Measurements from ENCODE around the gene MAD1L1. TPM values are rescaled to one million over a fixed set of nuclear protein-coding genes. Genes with fewer than 3 reads are reported as not detected.

Gene MAD1L1
- total RNA-seq, result 55.9 and 76.3 TPM in 2 replicates

GRCh38 chr7:2232766-2233520, at the start of gene MAD1L1:
TSS of gene MAD1L1 (minus strand) at chr7:2232945. CDS start at chr7:2230133, 2,812 bp downstream.

GRCh38 chr7:2241580-2242540, 9.1 kb upstream of the MAD1L1 start, which contains the start of the genes MRM2 and NUDT1:
TSS of gene MRM2 (minus strand) at chr7:2242205. CDS start at chr7:2242169, 36 bp downstream.
TSS of gene NUDT1 (plus strand) at chr7:2242226. CDS start at chr7:2244575, 2,349 bp downstream.

Other genes with a start within 250 kb of the MAD1L1 start
- gene MRM2, start 9.3 kb upstream of the MAD1L1 start, total RNA-seq, result 12.9 and 17.2 TPM in 2 replicates
- 28.8 and 34.8 TPM in 2 replicates for gene NUDT1, start 9.3 kb upstream of the MAD1L1 start, total RNA-seq
- 8.8 and 13.9 TPM in 2 replicates for gene SNX8, start 81.5 kb upstream of the MAD1L1 start, total RNA-seq
- 154 and 207 TPM in 2 replicates for gene EIF3B, start 121.9 kb upstream of the MAD1L1 start, total RNA-seq
- gene CHST12, start 170.7 kb upstream of the MAD1L1 start, total RNA-seq, result 2.6 and 7.1 TPM in 2 replicates
- not detected in 2 replicates for gene GRIFIN, start 243.5 kb upstream of the MAD1L1 start, total RNA-seq

Measured in smooth muscle cell of bladder (primary cell).